Inferior parietal cortex (tissue), 1 donor: Measurements from ENCODE around the gene GNG7.
"Not testable (repeated sequence)": the region's sequence is repeated elsewhere in the genome, so short reads cannot be mapped to it uniquely, and the experiment has no call there.

Experiments
- DNase-seq: peaks from one replicate; pipeline ENCODE4 v3.0.0-alpha.2; 2016; ENCODE audit errors: extremely low spot score

Gene GNG7

DNA sequence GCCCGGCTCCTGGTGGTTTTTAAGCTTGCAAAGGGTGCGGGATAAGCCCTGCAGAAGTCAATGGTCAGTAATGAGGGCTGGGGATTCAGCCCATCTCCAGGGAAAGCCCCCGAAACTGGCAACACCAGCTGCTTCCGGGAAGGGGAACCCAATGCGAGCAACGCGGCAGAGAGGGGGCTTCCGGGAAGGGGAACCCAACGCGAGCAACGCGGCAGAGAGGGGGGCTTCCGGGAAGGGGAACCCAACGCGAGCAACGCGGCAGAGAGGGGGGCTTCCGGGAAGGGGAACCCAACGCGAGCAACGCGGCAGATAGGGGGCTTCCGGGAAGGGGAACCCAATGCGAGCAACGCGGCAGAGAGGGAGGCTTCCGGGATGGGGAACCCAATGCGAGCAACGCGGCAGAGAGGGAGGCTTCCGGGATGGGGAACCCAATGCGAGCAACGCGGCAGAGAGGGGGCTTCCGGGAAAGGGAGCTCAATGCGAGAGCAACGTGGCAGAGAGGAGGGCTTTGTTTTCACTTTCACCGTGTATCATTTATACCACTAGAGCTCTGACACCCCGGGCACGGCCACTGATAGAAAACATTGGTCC is 80.0 kb downstream of the GNG7 start:
- DNase-seq: not testable (repeated sequence)

DNA sequence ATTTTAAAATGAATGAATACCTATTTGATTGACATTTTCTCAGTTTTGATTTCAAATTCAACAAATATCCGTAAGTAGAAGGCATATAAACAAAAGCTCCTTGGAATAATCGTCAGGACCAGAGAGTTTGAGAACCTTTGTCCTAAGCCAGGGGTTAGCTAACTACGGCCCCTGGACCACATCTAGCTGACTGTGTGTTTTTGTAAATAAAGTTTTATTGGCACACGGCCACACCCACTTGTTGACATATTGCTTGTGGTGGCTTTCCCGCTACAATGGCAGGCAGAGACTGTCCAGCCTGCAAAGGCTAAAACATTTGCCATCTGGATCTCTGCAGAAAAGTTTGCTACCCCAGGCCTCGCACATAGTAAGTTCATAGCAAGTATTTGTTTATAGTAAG is 83.4 kb downstream of the GNG7 start:
- no peak for DNase-seq

DNA sequence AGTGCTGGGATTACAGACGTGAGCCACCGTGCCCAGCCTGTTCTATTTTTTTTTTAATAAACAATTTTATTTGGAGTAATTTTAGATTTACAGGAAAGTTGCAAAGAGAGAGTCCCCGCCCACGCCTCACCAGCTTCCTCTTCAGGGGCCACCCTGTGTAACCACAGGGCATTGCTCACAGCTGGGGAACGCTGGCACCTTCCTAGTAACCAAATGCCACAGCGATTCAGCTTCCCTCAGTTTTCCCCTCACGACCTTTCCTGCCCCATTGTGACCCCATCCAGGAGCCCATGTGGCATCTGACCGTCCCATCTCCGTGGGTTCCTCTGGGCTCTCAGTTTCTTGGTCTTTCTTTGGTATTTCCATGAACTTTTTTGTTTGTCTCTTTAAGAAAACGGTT is 83.9 kb downstream of the GNG7 start:
- no peak for DNase-seq

DNA sequence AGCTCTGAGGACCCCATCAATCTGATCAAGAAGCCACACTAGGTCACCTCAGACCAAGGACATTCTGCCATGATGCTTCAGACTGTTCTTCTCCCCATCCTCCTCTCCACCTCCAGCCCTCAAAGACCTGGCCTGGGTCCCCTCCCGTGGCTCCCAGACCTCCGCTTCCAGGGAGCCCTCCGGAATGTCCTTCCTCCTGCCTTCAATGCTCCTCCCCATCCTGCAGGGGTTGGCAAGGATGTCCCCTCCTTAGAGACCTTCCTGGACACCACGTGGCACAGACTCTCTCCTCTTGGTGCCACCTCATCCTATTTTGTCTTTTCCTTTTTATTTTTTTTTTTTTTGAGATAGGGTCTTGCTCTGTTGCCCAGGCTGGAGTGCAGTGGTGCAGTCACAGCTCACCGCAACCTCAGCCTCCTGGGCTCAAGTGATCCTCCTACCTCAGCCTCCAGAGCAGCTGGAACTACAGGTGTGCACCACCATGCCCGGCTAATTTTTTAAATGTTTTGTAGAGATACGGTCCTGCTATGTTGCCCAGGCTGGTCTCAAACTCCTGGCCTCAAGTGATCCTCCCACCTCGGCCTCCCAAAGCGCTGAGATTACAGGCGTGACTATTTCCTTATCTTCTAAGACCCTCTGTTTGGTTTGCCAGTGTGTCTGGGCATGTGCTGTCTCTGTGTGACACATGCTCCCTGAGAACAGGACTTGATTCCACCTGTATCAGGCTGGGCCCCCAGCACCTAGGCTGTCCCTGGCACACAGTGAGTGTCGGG is 84.9 kb downstream of the GNG7 start:
- DNase-seq: no peak

DNA sequence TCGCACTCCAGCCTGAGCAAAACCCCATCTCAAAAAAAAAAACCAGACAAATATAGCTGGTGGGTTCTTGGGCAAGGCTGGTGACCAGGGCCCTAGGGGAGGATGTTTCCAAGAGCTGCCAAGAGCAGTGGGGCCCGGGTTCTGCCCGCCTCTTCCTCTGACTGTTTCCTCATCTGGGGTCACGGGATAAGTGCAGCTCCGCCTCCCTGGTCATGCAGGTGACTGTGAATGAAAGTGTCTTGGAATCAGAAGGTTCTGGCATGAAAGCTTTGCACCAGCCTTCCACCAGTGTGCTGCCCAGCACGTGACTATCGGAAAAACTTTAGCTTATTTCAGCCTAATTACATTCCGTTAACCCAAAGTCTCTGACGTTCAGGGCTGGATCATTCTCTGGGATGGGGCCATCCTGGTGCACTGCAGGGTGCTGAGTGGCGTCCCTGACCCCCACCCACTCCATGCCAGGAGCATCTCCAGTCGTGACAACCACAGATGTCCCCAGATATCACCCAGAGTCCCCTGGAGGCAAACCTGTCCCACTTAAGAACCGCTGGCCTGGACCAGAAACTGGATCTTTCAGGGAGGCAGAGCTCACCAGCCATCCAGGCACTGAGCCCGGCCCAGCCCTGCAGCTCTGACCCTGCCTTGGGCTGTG is 85.6 kb downstream of the GNG7 start:
- DNase-seq: no peak

DNA sequence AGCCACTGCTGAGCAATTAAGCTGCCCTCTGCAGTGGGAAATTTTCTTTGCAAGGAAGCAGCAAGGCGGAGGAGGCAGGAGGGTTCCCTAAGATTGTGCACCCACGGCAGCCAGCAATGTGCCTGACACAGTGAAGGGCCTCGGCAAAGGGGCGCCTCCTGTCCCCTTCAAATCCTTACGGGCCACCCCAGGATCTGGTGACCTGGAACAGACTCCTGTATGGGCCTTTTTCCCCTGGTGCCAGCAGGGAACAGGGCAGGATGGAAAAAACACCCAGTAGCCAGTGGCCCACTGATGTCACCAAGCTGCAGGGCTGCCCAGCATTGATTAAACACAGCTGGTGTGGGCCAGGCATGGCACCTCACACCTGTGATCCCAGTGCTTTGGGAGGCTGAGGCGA is 86.7 kb downstream of the GNG7 start:
- no peak for DNase-seq

DNA sequence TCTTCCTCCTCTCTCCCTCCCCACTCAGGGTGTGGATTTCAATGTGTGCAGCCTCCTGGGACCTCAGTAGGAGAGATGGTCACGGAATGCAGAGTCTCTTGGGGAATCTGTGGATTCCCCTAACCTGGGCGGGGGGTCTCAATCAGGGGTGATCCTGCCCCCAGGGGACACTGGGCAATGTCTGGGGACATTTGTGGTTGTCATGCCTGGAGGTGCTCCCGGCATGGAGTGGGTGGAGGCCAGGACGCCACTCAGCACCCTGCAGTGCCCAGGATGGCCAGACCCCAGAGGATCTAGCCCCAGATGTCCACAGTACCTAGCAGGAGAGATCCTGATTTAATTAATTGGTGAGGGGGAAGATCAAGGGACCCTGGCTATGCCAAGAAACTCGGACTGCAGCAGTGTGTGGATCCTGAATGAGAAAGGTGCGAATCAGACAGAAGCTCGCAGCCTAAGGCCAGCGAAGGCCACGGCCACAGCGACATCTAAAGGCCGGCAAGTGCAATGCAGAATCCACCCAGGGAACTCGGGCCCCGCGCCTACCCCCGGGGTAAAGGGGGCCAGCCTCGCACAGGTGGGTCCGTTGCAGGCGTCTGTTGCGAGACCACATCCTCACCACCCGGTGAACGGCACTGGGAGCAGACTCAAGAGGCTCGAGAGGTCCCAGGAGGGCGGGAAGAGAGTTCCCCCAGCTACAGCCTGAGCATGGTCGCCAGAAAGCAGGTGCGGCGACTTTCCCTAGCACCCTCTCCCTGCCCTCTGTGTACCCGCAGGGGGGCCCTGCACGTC is 88.8 kb downstream of the GNG7 start:
- DNase-seq: no peak

DNA sequence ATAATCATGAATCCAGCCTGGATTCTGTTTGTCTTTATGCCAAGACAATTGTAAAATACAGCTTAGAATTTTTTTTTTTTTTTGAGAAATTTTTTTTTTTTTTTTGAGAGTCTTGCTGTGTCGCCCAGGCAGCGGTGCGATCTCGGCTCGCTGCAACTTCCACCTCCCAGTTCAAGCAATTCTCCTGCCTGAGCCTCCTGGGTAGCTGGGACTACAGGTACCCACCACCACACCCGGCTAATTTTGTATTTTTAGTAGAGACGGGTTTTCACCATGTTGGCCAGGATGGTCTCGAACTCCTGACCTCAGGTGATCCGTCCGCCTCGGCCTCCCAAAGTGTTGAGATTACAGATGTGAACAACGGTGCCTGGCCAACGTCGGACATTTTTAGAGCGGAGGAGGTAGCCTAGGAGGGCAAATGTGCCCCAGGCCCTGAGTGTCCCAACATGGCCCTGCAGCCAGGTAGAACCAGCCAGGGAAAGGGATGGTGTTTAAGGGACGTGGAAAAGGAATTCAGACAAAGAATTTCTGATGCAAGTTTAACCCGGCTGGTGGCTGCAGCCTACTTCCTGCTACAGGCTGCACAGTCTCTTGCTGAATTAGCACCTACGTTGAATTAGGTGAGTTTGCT is 89.8 kb downstream of the GNG7 start:
- no peak for DNase-seq

DNA sequence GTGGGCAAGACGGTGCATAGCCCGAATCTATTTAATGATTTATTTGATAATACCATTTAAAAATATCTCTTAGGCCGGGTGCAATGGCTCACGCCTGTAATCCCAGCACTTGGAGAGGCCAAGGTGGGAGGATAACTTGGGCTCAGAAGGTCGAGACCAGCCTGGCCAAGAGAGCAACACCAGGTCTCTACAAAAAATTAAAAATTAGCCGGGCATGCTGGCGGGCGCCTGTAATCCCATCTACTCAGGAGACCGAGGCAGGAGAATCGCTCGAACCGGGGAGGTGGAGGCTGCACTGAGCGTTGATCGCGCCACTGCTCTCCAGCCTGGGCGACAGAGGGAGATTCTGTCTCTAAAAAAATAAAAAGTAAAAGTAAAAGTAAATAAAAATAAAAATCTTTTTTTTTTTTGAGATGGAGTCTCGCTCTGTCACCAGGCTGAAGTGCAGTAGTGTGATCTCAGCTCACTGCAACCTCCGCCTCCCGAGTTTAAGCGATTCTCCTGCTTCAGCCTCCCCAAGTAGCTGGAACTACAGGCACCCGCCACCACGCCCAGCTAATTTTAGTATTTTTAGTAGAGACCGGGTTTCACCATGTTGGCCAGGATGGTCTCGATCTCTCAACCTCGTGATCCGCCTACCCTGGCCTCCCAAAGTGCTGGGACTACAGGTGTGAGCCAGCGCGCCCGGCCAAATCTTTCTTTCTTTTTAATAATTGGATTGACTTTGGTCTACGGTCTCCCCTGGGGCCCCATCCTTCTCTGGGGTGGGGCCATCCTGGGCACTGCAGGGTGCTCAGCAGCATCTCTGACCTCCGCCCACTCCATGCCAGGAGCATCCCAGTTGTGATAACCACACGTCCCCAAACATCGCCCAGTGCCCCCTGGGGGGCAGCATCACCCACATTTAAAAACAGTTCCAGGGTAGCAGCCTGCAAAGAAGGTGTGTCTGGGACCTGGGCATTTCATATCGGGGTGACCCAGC is 90.7 kb downstream of the GNG7 start:
- no peak for DNase-seq

DNA sequence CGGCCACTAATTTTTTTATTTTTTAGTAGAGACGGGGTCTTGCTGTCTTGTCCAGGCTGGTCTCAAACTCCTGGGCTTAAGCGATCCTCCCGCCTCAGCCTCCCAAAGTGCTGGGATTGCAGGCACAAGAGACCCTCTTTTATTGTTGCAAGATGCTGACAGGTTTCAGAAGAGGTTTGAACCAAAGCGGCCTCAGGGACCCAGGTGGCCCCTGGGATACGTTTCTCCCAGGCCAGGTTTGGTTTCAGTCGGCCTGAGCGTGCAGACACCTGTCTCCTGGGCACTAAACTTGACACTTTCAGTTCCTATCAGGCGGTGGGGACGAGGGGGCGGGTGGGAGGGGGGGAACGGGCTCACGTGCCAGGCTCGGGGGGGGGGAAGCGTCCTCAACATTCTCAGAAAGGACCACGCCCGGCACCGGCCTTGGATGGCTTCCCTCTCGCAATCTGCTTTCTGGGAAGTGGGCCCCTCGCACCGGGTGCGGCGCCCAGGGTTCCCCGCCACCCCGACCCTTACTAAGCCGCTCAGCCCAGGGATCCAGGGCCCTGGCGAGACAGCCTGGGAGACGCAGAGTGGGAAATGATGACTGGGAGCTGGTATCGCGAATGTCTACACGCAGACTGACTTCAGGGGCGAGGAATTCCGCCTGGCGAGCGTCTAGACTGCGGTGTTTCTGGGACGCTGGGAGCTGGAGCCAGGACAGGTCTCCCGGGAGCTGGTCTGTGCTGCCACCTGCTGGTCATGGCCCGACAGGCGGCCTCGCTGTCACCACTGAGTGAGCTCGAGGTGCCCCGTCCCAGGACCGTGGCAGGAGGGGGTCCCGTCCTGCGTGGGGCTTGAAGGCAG is 91.6 kb downstream of the GNG7 start:
- peak; percentile 90 for DNase-seq

DNA sequence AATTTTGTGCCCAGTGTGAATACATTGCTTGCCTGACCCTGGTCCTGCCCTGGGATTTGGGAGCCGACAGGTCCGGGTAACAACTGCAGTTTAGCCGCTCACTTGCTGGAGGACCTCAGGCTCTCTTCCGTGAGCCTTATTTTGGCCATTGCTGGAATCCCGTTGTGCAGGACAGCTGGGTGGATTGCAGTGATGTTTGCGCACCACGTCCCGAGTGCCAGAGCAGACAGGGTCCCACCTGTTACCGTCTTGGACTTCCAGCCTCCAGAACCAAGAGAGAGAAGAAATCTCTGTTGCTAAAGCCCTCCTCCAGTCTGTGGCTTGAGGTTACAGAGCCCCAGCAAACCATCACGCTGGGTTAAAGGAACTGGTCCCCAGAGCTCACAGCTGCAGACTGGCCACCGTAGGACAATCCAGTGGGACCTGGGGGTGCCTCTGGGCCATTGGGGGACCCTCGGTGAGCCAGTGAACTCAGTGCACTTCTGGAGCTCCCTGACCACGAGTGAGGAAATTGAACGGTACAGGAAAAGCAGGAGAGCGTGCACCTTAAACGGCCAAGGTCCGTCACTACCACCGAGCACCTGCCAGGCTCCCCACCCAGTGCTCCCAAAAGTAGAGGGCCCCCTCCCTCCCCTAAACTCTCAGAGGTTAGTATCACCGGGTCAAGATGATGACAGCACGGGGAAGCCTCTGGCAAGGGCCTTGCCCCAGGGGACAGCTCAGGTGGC is 92.9 kb downstream of the GNG7 start:
- no peak for DNase-seq

DNA sequence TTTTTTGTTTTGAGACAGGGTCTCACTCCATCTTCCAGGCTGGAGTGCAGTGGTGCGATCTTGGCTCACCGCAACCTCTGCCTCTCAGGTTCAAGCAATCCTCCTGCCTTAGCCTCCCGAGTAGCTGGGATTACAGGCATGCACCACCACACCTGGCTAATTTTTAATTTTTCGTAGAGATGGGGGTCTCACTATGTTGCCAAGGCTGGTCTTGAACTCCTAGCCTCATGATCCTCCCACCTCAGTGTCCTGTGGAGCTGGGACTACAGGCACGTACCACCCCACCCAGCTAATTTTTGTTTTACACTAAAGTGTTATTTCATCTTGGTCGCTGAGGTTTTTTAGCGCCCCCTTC is 93.5 kb downstream of the GNG7 start:
- not testable (repeated sequence) for DNase-seq

DNA sequence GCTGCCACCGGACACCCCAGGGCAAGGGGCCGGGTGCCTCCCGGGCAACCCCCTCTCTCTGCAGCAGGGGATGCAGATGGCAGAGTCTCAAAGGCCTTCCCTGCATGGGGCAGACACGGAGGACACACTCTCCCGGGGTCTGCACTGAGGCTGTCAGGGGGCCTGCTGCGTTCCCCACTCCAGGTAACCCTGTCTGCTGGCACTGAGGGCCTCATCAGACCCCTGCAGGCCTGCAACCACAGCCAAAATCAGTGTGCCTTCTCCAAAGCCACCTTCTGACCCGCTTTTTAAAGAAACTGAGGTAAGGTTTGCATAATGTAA is 93.9 kb downstream of the GNG7 start:
- DNase-seq: no peak

DNA sequence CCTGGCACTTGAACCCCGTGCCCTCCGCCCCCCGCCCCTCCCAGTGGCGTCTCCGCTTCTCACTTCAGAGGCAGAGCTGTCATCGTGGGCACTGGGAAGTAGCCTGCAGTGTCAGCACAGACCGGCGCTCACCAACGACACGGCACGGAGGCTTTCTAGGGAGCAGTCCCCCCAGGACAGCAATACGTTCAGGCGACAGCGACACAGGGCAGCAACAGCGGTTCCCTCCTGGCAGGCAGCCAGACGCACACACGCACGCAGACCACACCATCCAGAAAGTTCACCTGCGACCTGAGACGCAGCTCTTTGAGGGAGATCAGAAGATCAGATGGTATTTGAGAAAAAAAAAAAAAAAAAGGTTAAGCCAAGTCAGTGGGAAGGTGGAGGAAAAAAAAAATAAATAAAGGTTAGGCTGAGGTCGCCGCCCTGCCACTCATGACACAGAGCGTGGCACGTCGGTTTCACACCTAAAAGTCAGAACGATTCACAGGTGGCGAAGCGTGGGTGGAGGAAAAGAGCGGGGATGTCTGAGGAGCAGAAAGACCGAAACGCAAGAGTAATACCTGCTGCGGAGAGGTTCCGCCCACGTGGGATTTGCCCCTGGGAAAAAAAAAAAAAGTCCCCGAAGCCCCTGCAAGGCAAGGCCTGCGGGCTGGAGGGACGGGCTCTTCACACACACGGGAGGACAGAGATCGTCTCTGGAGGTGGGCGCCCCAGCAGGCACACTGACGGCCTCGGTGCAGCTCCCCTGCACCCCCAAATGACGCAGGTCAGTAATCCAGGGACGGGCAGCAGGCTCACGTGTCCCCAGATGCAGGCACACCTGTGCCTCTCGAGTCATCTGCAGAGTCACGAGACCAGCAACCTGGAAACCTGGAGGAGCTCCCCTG is 94.5 kb downstream of the GNG7 start:
- DNase-seq: no peak

DNA sequence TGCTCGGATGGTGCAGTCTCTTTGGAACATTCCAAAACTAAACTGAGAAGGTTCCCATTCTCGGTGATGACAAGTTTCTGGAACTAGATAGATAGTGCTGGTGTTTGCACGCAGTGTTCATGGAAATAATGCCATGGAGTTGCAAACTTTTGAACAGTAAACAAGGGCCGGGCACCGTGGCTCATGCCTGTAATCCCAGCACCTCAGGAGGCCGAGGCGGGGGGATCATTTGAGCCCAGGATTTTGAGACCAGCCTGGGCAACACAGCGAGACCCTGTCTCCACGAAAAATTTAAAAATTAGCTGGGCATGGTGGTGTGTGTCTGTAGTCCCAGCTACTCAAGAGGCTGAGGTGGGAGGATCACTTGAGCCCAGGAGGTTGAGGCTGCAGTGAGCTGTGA is 95.7 kb downstream of the GNG7 start:
- DNase-seq: not testable (repeated sequence)

DNA sequence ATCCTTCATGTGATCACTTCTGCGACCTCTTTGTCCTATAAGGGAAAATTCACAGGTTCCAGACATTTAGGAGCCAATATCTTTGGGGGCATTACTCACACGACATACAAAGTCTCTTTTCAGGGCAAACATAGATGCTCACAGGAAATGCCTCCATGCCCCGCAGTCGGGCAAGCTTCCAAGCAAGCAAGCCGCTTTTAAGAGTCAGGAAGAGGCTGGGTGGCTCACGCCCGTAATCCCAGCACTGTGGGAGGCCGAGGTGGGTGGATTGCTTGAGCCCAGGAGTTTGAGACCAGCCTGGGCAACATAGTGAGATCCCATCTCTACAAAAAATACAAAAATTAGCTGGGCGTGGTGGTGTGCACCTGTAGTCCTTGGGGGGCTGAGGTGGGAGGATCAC is 96.6 kb downstream of the GNG7 start:
- DNase-seq: not testable (repeated sequence)

DNA sequence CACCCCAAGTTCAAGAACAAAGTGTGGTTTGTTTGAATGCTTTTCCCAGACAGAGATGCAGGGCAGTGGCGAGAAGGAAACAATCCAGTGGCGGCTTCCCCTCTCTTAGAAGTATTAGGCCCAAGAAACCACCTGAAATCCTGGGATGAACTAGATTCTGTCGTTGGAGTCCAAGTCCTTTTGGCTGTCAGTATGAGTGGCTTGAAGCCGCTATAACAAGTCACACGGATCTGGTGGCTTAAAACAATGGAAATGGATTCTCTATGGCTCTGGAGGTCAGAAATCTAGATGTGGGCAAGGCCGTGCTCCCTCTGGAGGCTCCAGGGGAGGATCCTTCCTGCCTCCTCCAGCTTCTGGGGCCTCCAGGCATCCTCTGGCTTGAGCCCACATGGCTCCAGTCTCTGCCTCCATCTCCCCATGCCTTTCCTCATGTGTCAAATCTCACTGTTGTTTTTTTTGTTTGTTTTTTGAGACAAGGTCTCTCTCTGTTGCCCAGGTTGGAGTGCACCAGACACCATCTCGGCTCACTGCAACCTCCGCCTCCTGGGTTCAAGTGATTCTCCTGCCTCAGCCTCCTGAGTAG is 97.7 kb downstream of the GNG7 start:
- no peak for DNase-seq

DNA sequence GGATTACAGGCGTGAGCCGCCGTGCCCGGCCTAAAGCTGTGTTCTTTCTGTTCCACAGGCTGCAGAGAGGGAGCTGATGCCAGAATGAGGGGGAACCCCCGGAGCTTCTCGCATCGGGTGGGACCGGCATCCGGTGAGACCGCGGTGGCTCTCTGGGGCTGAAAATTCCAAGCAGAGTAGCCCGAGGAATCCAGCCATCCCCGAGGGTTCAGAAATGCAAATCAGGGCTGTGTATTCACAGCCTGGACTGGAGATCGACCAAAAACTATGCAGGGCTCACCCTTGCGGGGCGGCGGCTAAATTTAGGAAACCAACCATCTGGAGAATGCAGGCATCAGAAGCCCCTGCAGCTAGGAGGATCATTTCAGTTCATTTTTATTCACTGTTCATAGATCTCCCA is 99.2 kb downstream of the GNG7 start:
- DNase-seq: no peak
